Motor neuron (in vitro differentiated cells): ENCODE results near the gene KPNB1. TPM values are rescaled to one million over a fixed set of nuclear protein-coding genes. Genes with fewer than 3 reads are reported as not detected.

ENCODE experiments used
- ATAC-seq, 8 experiments: fragments of 200-7000 bp; cut with Tn5 transposase; replicated peaks in 6 of 8; 2 replicates each; pipeline ENCODE4 v1.8.0; 2021; ENCODE audit warnings: mild to moderate bottlenecking in 8 of 8, moderate library complexity in 8 of 8
- H3K27ac ChIP-seq, 2 donors: fragments of 250-450 bp; sonication (Bioruptor Pico); 2 replicates each; pipeline ENCODE4 v1.9.0; 2021; ENCODE audit warnings: antibody characterized with exemption in 2 of 2, mild to moderate bottlenecking in 2 of 2, moderate library complexity in 1 of 2
- H3K4me1 ChIP-seq, 2 donors: fragments of 250-450 bp; sonication (Bioruptor Pico); replicated peaks in 1 of 2; 2 replicates each; pipeline ENCODE4 v1.6.1; 2021; ENCODE audit warnings: antibody characterized with exemption in 2 of 2, mild to moderate bottlenecking in 2 of 2, moderate library complexity in 1 of 2
- H3K4me3 ChIP-seq, 5 donors: fragments of 250-450 bp; sonication (Bioruptor Pico); 2 replicates each; pipeline ENCODE4 v1.9.0; 2021; ENCODE audit warnings: antibody characterized with exemption in 5 of 5, mild to moderate bottlenecking in 5 of 5, moderate library complexity in 4 of 5
- WGBS, 10 experiments: fragments of 450-650 bp; shearing (Covaris generic); methylation state at CpG; one replicate each; pipeline ENCODE4 v1.0.0; 2022; 5-methylcytosine and 5-hydroxymethylcytosine counted together
- in situ Hi-C, 9 experiments: fragments of 400-800 bp; cut with MboI; loops; one replicate each; pipeline ENCODE4 v1.15.0; 2021; ENCODE audit warnings: low sequenced_read_pairs in 9 of 9, low pct_unique_long_range_greater_than_20kb in 2 of 9; ENCODE audit not compliant: unreplicated experiment in 9 of 9
- total RNA-seq, 8 experiments: library from RNA; unstranded; fragments of 300-600 nt; gene quantifications; 2 replicates each; pipeline versions ENCODE4 v1.2.3 to v1.2.4, GENCODE V29; 2022

The KPNB1 gene
- total RNA-seq, 8 experiments from 2014 or later = 90.3 to 268 (median 127) TPM

GRCh38 chr17:47687328-47687690, 37.6 kb downstream of the KPNB1 start:
- in situ Hi-C loops = no loop called here
- H3K27ac ChIP-seq = no peak overlapping the region
- ATAC-seq = no peak
- no peak overlapping the region for H3K4me3 ChIP-seq
- H3K4me1 ChIP-seq = no peaks in the 10 kb centered on the region

GRCh38 chr17:47687748-47688147, 38.0 kb downstream of the KPNB1 start:
- in situ Hi-C loops = no loop called here
- H3K4me3 ChIP-seq = no peak overlapping the region
- H3K4me1 ChIP-seq = no peaks in the 10 kb centered on the region
- WGBS, 10 experiments = 40 to 100% (median 73%) methylated on average over 1 of the region's 1 CpG; no CpG with 5 or more reads in 4 of the 10 experiments
- ATAC-seq = peak in 6 of 8 experiments; percentile 11 to 64 (median 27)
- no peak overlapping the region for H3K27ac ChIP-seq

GRCh38 chr17:47690121-47690520, 40.4 kb downstream of the KPNB1 start:
- Histone ChIP-seq H3K4me1 (peaks cover 4 to 6% of the 10 kb centered on the region in 2 donors), H3K27ac (no peak overlapping the region), H3K4me3 (no peak overlapping the region)
- no peak for ATAC-seq
- in situ Hi-C loops = no loop called here
- WGBS, 10 experiments = 37 to 100% (median 83%) methylated on average over 1 to 3 of the region's 3 CpGs; no CpG with 5 or more reads in 5 of the 10 experiments

GRCh38 chr17:47692137-47692894, 42.6 kb downstream of the KPNB1 start:
- H3K4me3 ChIP-seq = no peak overlapping the region
- ATAC-seq = no peak
- peaks cover 4 to 15% of the 10 kb centered on the region in 2 donors for H3K4me1 ChIP-seq
- no peak overlapping the region for H3K27ac ChIP-seq
- WGBS, 10 experiments = 38 to 83% (median 67%) methylated on average over 1 to 2 of the region's 2 CpGs; no CpG with 5 or more reads in 5 of the 10 experiments
- in situ Hi-C loops = no loop called here

- WGBS, 10 experiments = 0 to 100% (median 18%) methylated on average over 1 to 8 of the region's 10 CpGs; no CpG with 5 or more reads in 3 of the 10 experiments
- peaks cover 4 to 15% of the 10 kb centered on the region in 2 donors for H3K4me1 ChIP-seq
- peak overlapping the region; percentile 81 to 90 for H3K27ac ChIP-seq
- H3K4me3 ChIP-seq = peak overlapping the region; percentile 61 to 90 (median 83)
- in situ Hi-C loops = no loop called here
- ATAC-seq = no peak
These were observed 43.4 kb downstream of the KPNB1 start for GRCh38 chr17:47692895-47693730.

- H3K27ac ChIP-seq = peak within 1 kb of the TSS; percentile 81 to 90
- peak within 1 kb of the TSS; percentile 61 to 90 (median 83) for H3K4me3 ChIP-seq
- in situ Hi-C loops = no loop called here
- 0 to 1% (median 0%) methylated on average over 2 to 11 of the region's 87 CpGs; no CpG with 5 or more reads in 6 of the 10 experiments for WGBS, 10 experiments
- H3K4me1 ChIP-seq = peaks cover 4 to 15% of the 10 kb centered on the region in 2 donors
- peak; percentile 6 to 89 (median 77) for ATAC-seq
These were observed 44.2 kb downstream of the KPNB1 start, which contains the start of gene TBKBP1 for GRCh38 chr17:47693731-47694580. TSS of gene TBKBP1 (plus strand) at chr17:47694161. CDS start at chr17:47696113, 1,952 bp downstream.

GRCh38 chr17:47694581-47695428, 45.1 kb downstream of the KPNB1 start:
- H3K4me3 ChIP-seq = peak overlapping the region; percentile 61 to 90 (median 83)
- in situ Hi-C loops = no loop called here
- WGBS, 10 experiments = 0 to 6% (median 1%) methylated on average over 3 to 18 of the region's 65 CpGs; no CpG with 5 or more reads in 4 of the 10 experiments
- peak overlapping the region; percentile 81 to 90 for H3K27ac ChIP-seq
- H3K4me1 ChIP-seq = peaks cover 4 to 15% of the 10 kb centered on the region in 2 donors
- ATAC-seq = peak; percentile 38 to 58 (median 52)

GRCh38 chr17:47695429-47696376, 46.0 kb downstream of the KPNB1 start:
- peak in 2 of 8 experiments; percentile 15 to 17 for ATAC-seq
- peak overlapping the region in 1 of 2 donors; percentile 90 for H3K27ac ChIP-seq
- in situ Hi-C loops = no loop called here
- peak overlapping the region; percentile 61 to 90 (median 83) for H3K4me3 ChIP-seq
- WGBS, 10 experiments = 40 to 90% (median 70%) methylated on average over 1 to 11 of the region's 47 CpGs; no CpG with 5 or more reads in 5 of the 10 experiments
- H3K4me1 ChIP-seq = peaks cover 4 to 15% of the 10 kb centered on the region in 2 donors

GRCh38 chr17:47696717-47697642, 47.3 kb downstream of the KPNB1 start:
- no peak overlapping the region for H3K27ac ChIP-seq
- no peak for ATAC-seq
- H3K4me1 ChIP-seq = peaks cover 10 to 22% of the 10 kb centered on the region in 2 donors
- H3K4me3 ChIP-seq = no peak overlapping the region
- in situ Hi-C loops = no loop called here
- WGBS, 10 experiments = 40 to 100% (median 85%) methylated on average over 1 to 7 of the region's 11 CpGs; no CpG with 5 or more reads in 1 of the 10 experiments
